ENCODE data around the gene KIAA0513. TPM values are rescaled to one million over a fixed set of nuclear protein-coding genes. Genes with fewer than 3 reads are reported as not detected.

The KIAA0513 gene
- total RNA-seq, 1 experiment from 2014 or later: 2.9 TPM

GRCh38 chr16:85072076-85072860 is 44.7 kb downstream of the KIAA0513 start:
- DNase-seq (ENCODE audit: low spot score): no peak

DNA sequence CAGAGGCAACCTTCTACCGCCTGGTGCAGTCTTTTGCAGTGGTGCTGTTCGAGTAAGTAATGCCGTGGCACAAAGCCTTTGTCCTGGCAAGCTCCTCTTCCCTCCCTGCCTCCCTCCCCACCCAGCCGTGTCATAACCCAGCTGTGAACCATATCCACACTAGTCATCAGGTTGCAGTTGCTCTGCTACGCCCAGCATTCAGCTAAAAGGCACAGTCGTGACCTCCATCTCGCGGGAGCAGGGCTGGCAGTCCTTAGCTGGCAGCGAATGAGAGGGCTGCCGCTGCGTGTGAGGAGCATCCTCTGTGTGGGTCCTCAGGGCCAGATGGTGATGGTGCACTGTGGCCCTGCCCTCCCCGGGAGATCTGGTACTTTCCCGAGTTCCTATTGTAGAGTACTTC is 45.4 kb downstream of the KIAA0513 start:
- DNase-seq (ENCODE audit: low spot score): no peak

DNA sequence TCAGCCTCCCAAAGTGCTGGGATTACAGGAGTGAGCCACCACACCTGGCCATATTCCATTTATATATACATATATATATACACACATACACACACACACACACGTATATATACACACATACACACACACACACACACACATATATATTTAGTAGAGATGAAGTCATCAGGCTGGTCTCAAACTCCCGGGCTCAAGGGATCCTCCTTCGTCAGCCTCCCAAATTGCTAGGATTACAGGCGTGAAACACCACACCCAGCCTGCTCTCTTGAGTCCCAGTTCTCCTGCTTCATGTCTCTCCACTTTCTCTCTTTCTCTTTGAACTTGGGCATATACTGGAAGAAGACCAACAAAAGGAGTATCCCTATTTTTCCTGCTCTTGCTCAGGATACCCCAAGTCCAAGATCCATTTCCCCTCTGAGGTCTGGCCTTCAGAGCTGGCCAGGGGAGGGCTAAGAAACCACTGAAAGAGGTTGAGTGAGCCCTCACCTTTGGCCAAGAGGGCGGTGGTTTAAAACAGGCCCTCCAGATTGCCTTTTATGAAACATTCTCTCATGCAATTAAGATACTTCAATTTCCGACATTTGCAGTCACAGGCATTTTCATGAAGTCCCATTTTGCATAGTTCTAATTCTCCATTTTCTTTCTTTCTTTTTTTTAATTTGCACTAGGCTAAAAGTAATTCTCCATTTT is 46.8 kb downstream of the KIAA0513 start:
- no peak for DNase-seq (ENCODE audit: low spot score)

- DNase-seq (ENCODE audit: low spot score): no peak
These were observed 47.8 kb downstream of the KIAA0513 start for GRCh38 chr16:85075236-85075924.

GRCh38 chr16:85077039-85077438 is 49.4 kb downstream of the KIAA0513 start:
- DNase-seq (ENCODE audit: low spot score): no peak

GRCh38 chr16:85077576-85078125 is 50.1 kb downstream of the KIAA0513 start:
- no peak for DNase-seq (ENCODE audit: low spot score)

- DNase-seq (ENCODE audit: low spot score): no peak
These were observed 50.6 kb downstream of the KIAA0513 start for GRCh38 chr16:85078226-85078625.

GRCh38 chr16:85078952-85079351 is 51.4 kb downstream of the KIAA0513 start:
- no peak for DNase-seq (ENCODE audit: low spot score)

DNA sequence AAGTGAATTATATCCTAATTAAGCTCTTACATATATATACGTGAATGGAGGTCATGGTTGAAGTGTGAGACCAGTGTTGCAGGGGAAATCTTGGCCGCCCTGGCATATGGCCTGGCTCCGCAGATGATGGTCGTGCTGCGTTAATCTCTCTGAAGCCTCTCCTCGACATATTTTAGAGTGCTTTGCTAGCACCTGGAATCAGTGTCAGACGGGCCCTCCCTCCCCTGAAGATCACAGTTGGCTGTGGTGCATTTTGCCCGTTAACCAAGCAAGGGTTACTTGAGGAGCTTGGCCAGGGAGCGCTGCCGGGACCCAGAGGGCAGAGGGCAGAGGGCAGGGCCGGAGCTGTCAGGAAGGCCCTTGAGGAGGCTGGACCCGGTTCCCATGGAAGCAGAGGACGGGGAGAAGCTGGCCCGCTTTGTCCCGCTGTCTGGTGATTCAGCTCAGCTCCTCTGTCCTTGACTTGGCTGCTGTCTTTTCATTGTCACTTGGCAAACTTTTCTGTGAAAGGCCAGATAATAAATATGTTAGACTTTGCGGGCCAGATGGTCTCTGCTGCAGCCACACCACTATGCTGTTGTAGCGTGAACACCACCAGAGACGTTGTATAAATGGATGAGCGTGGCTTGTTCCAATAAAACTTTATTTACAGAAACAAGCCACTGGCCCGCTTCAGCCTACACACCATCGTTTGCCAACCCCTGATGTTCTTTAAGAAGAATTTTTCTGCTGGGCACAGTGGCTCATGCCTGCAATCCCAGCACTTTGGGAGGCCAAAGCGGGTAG is 52.4 kb downstream of the KIAA0513 start:
- no peak for DNase-seq (ENCODE audit: low spot score)

GRCh38 chr16:85081038-85081437 is 53.4 kb downstream of the KIAA0513 start:
- DNase-seq (ENCODE audit: low spot score): no peak

DNA sequence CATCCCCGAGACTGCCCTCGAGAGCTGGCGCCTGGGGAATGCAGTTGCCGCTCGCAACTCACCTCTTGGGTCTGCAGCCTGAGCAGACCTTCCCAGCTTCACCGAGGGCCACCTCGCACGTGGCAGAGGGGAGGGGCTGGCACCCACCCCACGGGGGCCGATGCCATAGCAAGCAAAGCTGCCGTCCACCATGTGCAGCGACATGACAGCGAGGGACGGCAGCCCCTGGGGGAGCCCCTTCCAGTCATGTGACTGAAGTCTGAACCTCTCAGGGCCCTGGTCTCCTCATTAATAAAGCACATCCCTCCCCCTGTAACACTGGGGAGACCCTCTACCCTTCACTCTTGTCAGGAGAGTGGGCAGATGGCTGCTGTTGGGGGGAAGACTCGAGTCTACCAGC is 54.2 kb downstream of the KIAA0513 start:
- DNase-seq (ENCODE audit: low spot score): no peak

GRCh38 chr16:85082173-85083050 is 54.8 kb downstream of the KIAA0513 start:
- no peak for DNase-seq (ENCODE audit: low spot score)

DNA sequence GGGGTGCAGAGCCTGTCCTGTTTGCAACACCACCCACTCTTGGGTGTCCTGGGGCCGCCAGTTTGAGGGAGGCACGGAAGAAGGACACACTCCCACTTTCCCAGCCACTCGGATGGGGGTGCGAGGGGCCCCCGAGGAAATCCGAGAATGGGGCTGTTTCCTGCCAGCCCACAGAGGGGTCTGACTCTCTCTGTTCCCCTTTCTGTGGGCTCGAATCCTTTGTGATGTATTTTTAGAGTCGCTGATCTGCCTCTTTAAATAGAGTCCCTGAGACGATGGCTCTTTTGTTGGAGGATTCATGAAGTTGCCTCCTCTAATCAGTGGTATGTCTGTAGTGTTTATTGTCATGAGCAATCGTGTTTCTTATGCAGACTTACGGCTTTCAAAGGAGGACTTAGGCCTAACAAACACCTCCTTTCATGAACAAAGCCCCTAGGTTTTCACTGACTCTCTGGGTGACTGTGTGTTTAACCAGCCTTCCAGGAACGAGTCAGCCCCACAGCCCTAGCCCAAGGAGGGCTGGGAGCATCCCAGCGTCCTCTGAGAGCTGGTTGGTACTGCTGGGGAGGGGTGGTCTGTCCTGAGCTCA is 55.5 kb downstream of the KIAA0513 start:
- DNase-seq (ENCODE audit: low spot score): no peak

- DNase-seq (ENCODE audit: low spot score): no peak
These were observed 57.4 kb downstream of the KIAA0513 start for GRCh38 chr16:85084841-85085510.

- no peak for DNase-seq (ENCODE audit: low spot score)
These were observed 58.1 kb downstream of the KIAA0513 start for GRCh38 chr16:85085721-85086120.

GRCh38 chr16:85086347-85087291 is 59.0 kb downstream of the KIAA0513 start:
- peak; percentile 75 for DNase-seq (ENCODE audit: low spot score)

GRCh38 chr16:85087899-85088569 is 60.4 kb downstream of the KIAA0513 start:
- DNase-seq (ENCODE audit: low spot score): no peak

Measured in H4 (cell line).